ENCODE results near the gene CSGALNACT2.

- TF ChIP-seq CTCF (IDR thresholded peaks at IDR 0.05) (no peak), POLR2A (IDR thresholded peaks at IDR 0.05) (no peak)
Measured at GRCh38 chr10:43198682-43199005, 60.4 kb downstream of the CSGALNACT2 start.

Measured in adrenal gland (tissue), 5 donors.